Mucosa of descending colon (tissue), 3 donors: ENCODE data around the gene CALHM5. TPM values are rescaled to one million over a fixed set of nuclear protein-coding genes. Genes with fewer than 3 reads are reported as not detected.

Experiments used
- ATAC-seq: fragments of 200-7000 bp; cut with Tn5 transposase; one replicate; pipeline ENCODE4 v1.9.1; 2020; ENCODE audit warnings: mild to moderate bottlenecking, moderate library complexity
- DNase-seq, 3 donors: peaks; one replicate each; pipeline ENCODE4 v3.0.0-alpha.2; 2020
- H3K36me3 ChIP-seq: fragments of 200-600 bp; one replicate; pipeline ENCODE4 v1.8.0; 2021; ENCODE audit warnings: low read depth, mild to moderate bottlenecking
- H3K4me1 ChIP-seq: fragments of 200-600 bp; one replicate; pipeline ENCODE4 v1.8.0; 2021; ENCODE audit warnings: low read depth, mild to moderate bottlenecking
- H3K4me3 ChIP-seq: fragments of 200-600 bp; one replicate; pipeline ENCODE4 v1.8.0; 2021; ENCODE audit warnings: mild to moderate bottlenecking
- H3K9me3 ChIP-seq: fragments of 200-600 bp; one replicate; pipeline ENCODE4 v1.8.0; 2021; ENCODE audit warnings: mild to moderate bottlenecking
- CTCF ChIP-seq: fragments of 200-600 bp; IDR thresholded peaks from one replicate; pipeline ENCODE4 v1.8.0; 2022; ENCODE audit warnings: antibody characterized with exemption, mild to moderate bottlenecking
- intact Hi-C, 2 donors: fragments of 100-400 bp; cut with DNase I in 1 of 2; cut with micrococcal nuclease in 1 of 2; formaldehyde crosslinking; loops; one replicate each; pipeline versions ENCODE4 v1.11.0 to v1.11.1; 2022; cut with DNase I, micrococcal nuclease
- total RNA-seq, 3 donors: library from RNA; stranded (reverse); fragmentation: NEBNext Ultra II Directional in 2 of 3; extraction: Animal tissue kit (Norgen Biotek cat#: 25700) in 2 of 3; gene quantifications; one replicate each; pipeline versions ENCODE4 v1.2.1 to v1.2.4, GENCODE V29; 2021 to 2023
- donor health status: DM: no; HTN: no; CAD: no; lungs with moderate emphysema.
- donor health status: DM: no; HTN: no; CAD: no.
- donor health status: DM: no; HTN: yes; CAD: no.

CALHM5 gene
- total RNA-seq, 3 donors from 2014 or later: 0.20 to 0.85 (median 0.72) TPM

DNA sequence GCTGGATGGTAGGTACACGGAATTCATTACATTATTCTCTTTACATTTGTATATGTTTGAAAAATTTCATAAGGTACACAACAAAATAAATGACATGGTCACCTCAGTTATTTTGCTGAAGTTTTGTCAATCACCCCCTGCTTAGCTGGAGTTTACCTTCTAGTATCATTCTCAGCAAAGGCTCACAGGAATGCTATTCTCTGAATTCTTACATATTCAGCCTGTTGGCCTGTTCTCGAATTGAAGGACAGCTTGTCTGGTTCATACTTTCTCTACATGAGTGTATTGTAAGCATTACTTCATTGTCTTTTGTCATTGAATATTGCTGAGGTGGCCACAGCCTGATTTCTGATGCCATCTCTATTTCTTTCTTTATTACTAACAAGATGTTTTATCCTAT is 12.8 kb downstream of the CALHM5 start:
- no peak overlapping the region for H3K4me3 ChIP-seq
- no peak for TF ChIP-seq CTCF
- intact Hi-C loops: no loop called here
- no peak for DNase-seq
- no peak for ATAC-seq
- no peaks in the 10 kb centered on the region for H3K4me1 ChIP-seq
- H3K9me3 ChIP-seq: no peaks in the 10 kb centered on the region
- H3K36me3 ChIP-seq: no peaks in the 10 kb centered on the region

GRCh38 chr6:116528133-116528532 is 16.7 kb downstream of the CALHM5 start:
- intact Hi-C loops: no loop called here
- Histone ChIP-seq H3K4me1 (no peaks in the 10 kb centered on the region), H3K36me3 (no peaks in the 10 kb centered on the region), H3K4me3 (no peak overlapping the region), H3K9me3 (no peaks in the 10 kb centered on the region)
- TF ChIP-seq CTCF: no peak
- no peak for DNase-seq
- ATAC-seq: no peak

- H3K4me3 ChIP-seq: no peak overlapping the region
- intact Hi-C loops: no loop called here
- ATAC-seq: no peak
Measured at GRCh38 chr6:116528780-116529179, 17.3 kb downstream of the CALHM5 start.

GRCh38 chr6:116529466-116530290 is 18.2 kb downstream of the CALHM5 start:
- ATAC-seq (no peak), DNase-seq (no peak)
- Histone ChIP-seq H3K9me3 (no peaks in the 10 kb centered on the region), H3K4me1 (no peaks in the 10 kb centered on the region), H3K36me3 (no peaks in the 10 kb centered on the region), H3K4me3 (no peak overlapping the region)
- intact Hi-C loops: loop anchor here (5.0 to 10.0 kb wide), 2 partner anchors 242 to 245 kb away; no protein-coding TSS in a partner anchor
- no peak for TF ChIP-seq CTCF

More at GRCh38 chr6:116528780-116529179, 17.3 kb downstream of the CALHM5 start:
- H3K9me3 ChIP-seq: no peaks in the 10 kb centered on the region
- no peak for TF ChIP-seq CTCF
- DNase-seq: no peak
- H3K4me1 ChIP-seq: no peaks in the 10 kb centered on the region
- H3K36me3 ChIP-seq: no peaks in the 10 kb centered on the region

DNA sequence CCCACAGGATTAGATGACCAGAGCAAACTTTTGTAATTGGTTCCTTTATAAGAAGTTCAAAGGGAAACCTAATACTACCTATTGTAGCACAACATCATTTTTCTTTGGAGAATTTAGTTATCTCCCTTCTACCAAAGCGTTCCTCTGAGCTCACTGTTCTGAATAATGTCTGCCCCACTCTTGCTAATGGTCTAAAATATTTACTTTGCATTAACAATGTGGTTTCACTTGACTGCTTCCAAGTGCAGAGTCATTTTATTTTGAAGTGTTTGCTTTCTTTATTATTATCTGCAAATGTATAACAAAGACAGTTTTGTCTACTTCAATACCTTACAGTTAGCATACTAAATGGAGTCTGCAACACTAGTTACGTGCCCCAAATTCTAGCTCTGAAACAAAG is 19.0 kb downstream of the CALHM5 start:
- no peak for ATAC-seq
- Histone ChIP-seq H3K9me3 (no peaks in the 10 kb centered on the region), H3K4me3 (no peak overlapping the region), H3K36me3 (no peaks in the 10 kb centered on the region), H3K4me1 (no peaks in the 10 kb centered on the region)
- no peak for TF ChIP-seq CTCF
- no peak for DNase-seq
- intact Hi-C loops: loop anchor here (5.0 to 10.0 kb wide), 2 partner anchors 243 to 246 kb away; no protein-coding TSS in a partner anchor
